LHCN-M2 (cell line): Measurements from ENCODE around the gene AKAP12. TPM values are rescaled to one million over a fixed set of nuclear protein-coding genes. Genes with fewer than 3 reads are reported as not detected.

ENCODE experiments used
- DNase-seq: peaks from one replicate; pipeline ENCODE4 v3.0.0-alpha.2; 2012; ENCODE audit warnings: low read depth
- total RNA-seq: library from RNA; depleted of rRNA; stranded (reverse); fragments of >200 nt; gene quantifications from 2 replicates; pipeline ENCODE4 v1.2.3, GENCODE V29; 2014; rRNA removed

Gene AKAP12
- total RNA-seq, 1 experiment from 2014 or later = 46.3 TPM

- DNase-seq = no peak
Observed at GRCh38 chr6:151403919-151404308, 164.1 kb downstream of the AKAP12 start.

Other genes starting within 250 kb of the AKAP12 start
- 12.5 and 14.1 TPM in 2 replicates for gene ZBTB2, start 151.6 kb downstream of the AKAP12 start, total RNA-seq
- gene RMND1, start 212.2 kb downstream of the AKAP12 start, total RNA-seq = 24.1 and 27.7 TPM in 2 replicates